Psoas muscle (tissue), 8 donors: Measurements from ENCODE around the gene MAP4K3. TPM values are rescaled to one million over a fixed set of nuclear protein-coding genes. Genes with fewer than 3 reads are reported as not detected.

ENCODE experiments used
- ATAC-seq, 4 donors: fragments of 200-7000 bp; cut with Tn5 transposase; one replicate each; pipeline ENCODE4 v1.9.1; 2020; ENCODE audit warnings: moderate library complexity in 3 of 4, mild to moderate bottlenecking in 2 of 4
- DNase-seq, 2 donors: peaks; one replicate each; pipeline ENCODE4 v3.0.0-alpha.2; 2020
- H3K27ac ChIP-seq: fragments of 200-600 bp; one replicate; pipeline ENCODE4 v1.8.0; 2022
- H3K27me3 ChIP-seq, 3 donors: fragments of 200-600 bp in 1 of 3; one replicate each; pipeline versions ENCODE4 v1.6.1 to v1.8.0; 2013 to 2022; ENCODE audit warnings: low read length in 2 of 3, mild to moderate bottlenecking in 2 of 3, moderate library complexity in 1 of 3; ENCODE audit not compliant: insufficient read depth in 3 of 3
- H3K36me3 ChIP-seq, 2 donors: fragments of 200-600 bp in 1 of 2; one replicate each; pipeline versions ENCODE4 v1.6.1 to v1.8.0; 2013 to 2022; ENCODE audit warnings: low read depth in 1 of 2, mild to moderate bottlenecking in 1 of 2, moderate library complexity in 1 of 2; ENCODE audit not compliant: insufficient read depth in 1 of 2
- H3K4me1 ChIP-seq: fragments of 200-600 bp; one replicate; pipeline ENCODE4 v1.8.0; 2022
- H3K4me3 ChIP-seq: fragments of 200-600 bp; one replicate; pipeline ENCODE4 v1.8.0; 2022; ENCODE audit warnings: mild to moderate bottlenecking
- H3K9me3 ChIP-seq: fragments of 200-600 bp; one replicate; pipeline ENCODE4 v1.8.0; 2022
- WGBS, 3 donors: extraction: QIAGEN DNeasy Blood & Tissue Kit; methylation state at CpG; one replicate each; pipeline versions ENCODE4 v1.1.6 to v1.1.7; 2013; 5-methylcytosine and 5-hydroxymethylcytosine counted together
- intact Hi-C, 2 donors: fragments of 100-400 bp; cut with DNase I; formaldehyde crosslinking; loops; one replicate each; pipeline versions ENCODE4 v1.11.0 to v1.14.2; 2022
- polyA plus RNA-seq, 3 donors: library from polyadenylated mRNA; stranded (reverse); fragments of 200-250 nt; gene quantifications; one replicate each; pipeline ENCODE4 v1.2.3, GENCODE V29; 2013
- total RNA-seq, 4 donors: library from RNA; stranded (reverse); fragmentation: NEBNext Ultra II Directional in 2 of 4; extraction: Animal tissue kit (Norgen Biotek cat#: 25700) in 2 of 4; gene quantifications; one replicate each; pipeline versions ENCODE4 v1.2.1 to v1.2.4, GENCODE V29; 2021 to 2023
- TF ChIP-seq, protein P1 (sequence below): fragments of 200-600 bp; IDR thresholded peaks from one replicate; pipeline ENCODE4 v1.8.0; 2022; ENCODE audit warnings: antibody characterized with exemption
- donor health status: healthy with polysubstance abuse.
- donor health status: DM: no; HTN: no; CAD: no; lungs with moderate emphysema.
- donor health status: Bipolar disorder and iron deficiency.
- donor health status: healthy.
- donor health status: DM: yes; HTN: yes; CAD: no.
- donor health status: DM: no; HTN: no; CAD: no.
- donor health status: DM: no; HTN: no; CAD: no.
- donor health status: DM: yes; HTN: yes; CAD: no.

MAP4K3 gene
- total and polyA plus RNA-seq, 7 donors = 8.4 to 47.7 (median 31.0) TPM

DNA sequence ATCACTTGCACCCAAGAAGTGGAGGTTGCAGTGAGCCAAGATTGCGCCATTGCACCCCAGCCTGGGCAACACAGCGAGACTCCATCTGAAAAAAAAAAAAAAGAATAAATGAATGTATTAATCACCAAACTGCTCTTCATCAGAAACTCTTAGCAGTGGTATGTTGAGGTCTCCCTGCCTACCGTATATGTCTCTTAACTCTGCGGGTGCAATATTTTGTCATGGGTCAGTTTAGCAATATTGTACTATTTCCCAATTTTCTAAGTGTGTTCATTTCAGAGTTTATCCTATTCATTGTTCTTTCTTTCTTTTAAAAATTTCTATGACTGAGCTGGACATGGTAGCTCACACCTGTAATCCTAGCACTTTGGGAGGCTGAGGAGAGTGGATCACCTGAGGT, 37.9 kb upstream of the MAP4K3 start:
- H3K4me3 ChIP-seq = no peak overlapping the region
- H3K27ac ChIP-seq = no peak overlapping the region
- DNase-seq (no peak), ATAC-seq (no peak)
- H3K27me3 ChIP-seq = no peaks in the 10 kb centered on the region
- WGBS, 3 donors = 95 to 96% (median 96%) methylated on average over 4 of the region's 4 CpGs
- intact Hi-C loops = no loop called here
- peaks cover 3 to 40% of the 10 kb centered on the region in 2 donors for H3K36me3 ChIP-seq
- TF ChIP-seq, protein P1, sequence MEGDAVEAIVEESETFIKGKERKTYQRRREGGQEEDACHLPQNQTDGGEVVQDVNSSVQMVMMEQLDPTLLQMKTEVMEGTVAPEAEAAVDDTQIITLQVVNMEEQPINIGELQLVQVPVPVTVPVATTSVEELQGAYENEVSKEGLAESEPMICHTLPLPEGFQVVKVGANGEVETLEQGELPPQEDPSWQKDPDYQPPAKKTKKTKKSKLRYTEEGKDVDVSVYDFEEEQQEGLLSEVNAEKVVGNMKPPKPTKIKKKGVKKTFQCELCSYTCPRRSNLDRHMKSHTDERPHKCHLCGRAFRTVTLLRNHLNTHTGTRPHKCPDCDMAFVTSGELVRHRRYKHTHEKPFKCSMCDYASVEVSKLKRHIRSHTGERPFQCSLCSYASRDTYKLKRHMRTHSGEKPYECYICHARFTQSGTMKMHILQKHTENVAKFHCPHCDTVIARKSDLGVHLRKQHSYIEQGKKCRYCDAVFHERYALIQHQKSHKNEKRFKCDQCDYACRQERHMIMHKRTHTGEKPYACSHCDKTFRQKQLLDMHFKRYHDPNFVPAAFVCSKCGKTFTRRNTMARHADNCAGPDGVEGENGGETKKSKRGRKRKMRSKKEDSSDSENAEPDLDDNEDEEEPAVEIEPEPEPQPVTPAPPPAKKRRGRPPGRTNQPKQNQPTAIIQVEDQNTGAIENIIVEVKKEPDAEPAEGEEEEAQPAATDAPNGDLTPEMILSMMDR = no peak
- no peaks in the 10 kb centered on the region for H3K9me3 ChIP-seq
- peaks cover 2% of the 10 kb centered on the region for H3K4me1 ChIP-seq

DNA sequence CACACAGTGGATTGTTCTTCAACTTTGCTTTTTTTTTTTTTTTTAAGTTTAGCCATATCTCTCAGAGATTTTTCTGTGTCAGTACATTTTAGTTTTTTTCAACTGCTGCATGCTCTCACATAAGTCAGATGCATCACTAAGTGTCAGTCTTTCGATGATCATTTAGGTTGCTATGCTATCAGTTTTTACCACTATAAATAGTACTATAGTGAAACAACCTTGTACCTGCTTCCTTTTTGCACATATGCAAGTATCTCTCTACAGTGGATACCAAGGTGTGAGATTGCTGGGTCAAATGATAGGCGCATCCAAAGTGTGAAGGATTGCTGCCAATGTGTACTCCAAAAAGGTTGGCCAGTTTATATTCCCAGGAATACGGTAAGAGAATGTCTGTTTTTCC, 33.5 kb upstream of the MAP4K3 start:
- Histone ChIP-seq H3K9me3 (no peaks in the 10 kb centered on the region), H3K4me3 (no peak overlapping the region), H3K4me1 (peaks cover 20% of the 10 kb centered on the region), H3K36me3 (peaks cover 0 to 18% of the 10 kb centered on the region in 2 donors), H3K27me3 (no peaks in the 10 kb centered on the region), H3K27ac (no peak overlapping the region)
- TF ChIP-seq, protein P1 = no peak
- 79 to 82% (median 81%) methylated on average over 3 of the region's 3 CpGs for whole genome bisulfite sequencing, 3 donors
- ATAC-seq (no peak), DNase-seq (no peak)
- intact Hi-C loops = no loop called here

GRCh38 chr2:39469807-39470206, 32.7 kb upstream of the MAP4K3 start:
- no peak for DNase-seq
- Histone ChIP-seq H3K27ac (peak overlapping the region; percentile 13), H3K36me3 (peaks cover 0 to 12% of the 10 kb centered on the region in 2 donors), H3K4me3 (no peak overlapping the region), H3K27me3 (no peaks in the 10 kb centered on the region), H3K4me1 (peaks cover 20% of the 10 kb centered on the region), H3K9me3 (no peaks in the 10 kb centered on the region)
- TF ChIP-seq, protein P1 = no peak
- WGBS, 3 donors = 3 to 11% (median 8%) methylated on average over 3 of the region's 3 CpGs
- ATAC-seq = peak; percentile 55 to 83 (median 74)
- intact Hi-C loops = no loop called here

DNA sequence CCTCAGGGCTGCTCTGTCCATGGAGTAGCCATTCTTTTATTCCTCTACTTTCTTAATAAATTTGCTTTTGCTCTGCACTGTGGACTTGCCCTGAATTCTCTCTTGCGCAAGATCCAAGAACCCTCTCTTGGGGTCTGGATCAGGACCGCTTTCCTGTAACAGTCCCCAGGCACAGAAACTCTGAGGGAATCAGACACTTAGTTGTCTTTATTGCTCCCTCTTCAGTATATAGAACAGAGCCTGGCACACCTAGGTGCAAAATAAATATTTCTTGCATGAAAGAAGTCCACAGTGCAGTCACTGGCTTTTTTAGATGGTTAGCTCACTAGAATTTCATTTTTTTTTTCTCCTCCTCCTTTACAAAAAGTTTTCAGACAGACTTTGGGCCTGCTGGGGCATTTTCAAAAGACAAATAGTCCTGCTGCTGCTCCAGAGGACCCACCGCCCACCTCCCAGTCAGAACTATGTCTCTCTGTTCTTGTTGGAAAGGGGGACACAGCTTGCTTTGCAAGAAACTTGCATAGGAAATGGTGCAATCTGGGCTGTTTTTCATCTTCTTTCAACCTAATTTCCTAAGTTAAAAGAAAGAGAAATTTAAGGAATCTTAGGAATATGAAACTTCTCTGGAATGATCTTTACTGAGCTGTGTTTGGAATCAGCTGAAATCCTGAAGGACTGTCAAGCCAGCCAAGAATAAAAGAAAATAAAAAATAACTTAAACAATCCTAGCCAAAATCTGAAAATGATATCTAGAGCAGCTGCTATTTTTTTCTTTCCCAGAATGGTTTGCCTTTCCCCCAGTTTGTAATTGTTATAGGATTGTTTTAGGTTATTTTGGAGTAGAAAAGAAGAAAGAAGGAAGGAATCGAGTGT, 31.7 kb upstream of the MAP4K3 start:
- ATAC-seq = peak in 2 of 4 donors; percentile 35 to 44
- H3K9me3 ChIP-seq = no peaks in the 10 kb centered on the region
- peak overlapping the region; percentile 26 for H3K27ac ChIP-seq
- WGBS, 3 donors = 71 to 77% (median 74%) methylated on average over 4 of the region's 4 CpGs
- intact Hi-C loops = no loop called here
- no peak overlapping the region for H3K4me3 ChIP-seq
- TF ChIP-seq, protein P1 = no peak
- H3K27me3 ChIP-seq = no peaks in the 10 kb centered on the region
- DNase-seq = peak in 1 of 2 donors; percentile 24
- peaks cover 20% of the 10 kb centered on the region for H3K4me1 ChIP-seq
- peaks cover 0 to 8% of the 10 kb centered on the region in 2 donors for H3K36me3 ChIP-seq
